22Rv1 (cell line): ENCODE results near the gene ST8SIA1.

ENCODE experiments used
- ZFX ChIP-seq: fragments of 450-650 bp; IDR thresholded peaks from 2 replicates; pipeline ENCODE4 v1.6.1; 2017; ENCODE audit warnings: antibody characterized with exemption, borderline replicate concordance
- TF ChIP-seq, protein P1 (sequence below): fragments of 450-650 bp; IDR thresholded peaks from 2 replicates; pipeline ENCODE4 v1.5.1; 2017; ENCODE audit warnings: mild to moderate bottlenecking

DNA sequence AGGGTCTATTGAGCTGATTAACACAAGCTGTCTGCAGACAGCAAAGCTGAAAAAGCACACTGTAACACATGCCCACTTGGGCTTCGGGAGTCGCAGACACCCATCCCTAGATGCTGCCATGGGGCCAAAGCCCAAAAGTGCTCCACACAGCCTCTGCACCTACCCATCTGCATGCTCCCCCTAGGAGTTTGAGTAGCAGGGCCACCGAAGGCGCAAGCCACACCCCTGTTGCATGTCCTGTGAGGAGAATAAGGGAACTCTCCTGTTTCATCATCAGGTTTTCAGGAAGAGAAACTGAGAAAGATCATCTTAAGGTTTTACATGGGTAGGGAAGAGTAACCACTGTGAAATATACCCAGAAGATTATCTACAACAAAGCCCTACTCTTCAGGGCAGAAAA, 5.6 kb upstream of the ST8SIA1 start:
- TF ChIP-seq, protein P1, sequence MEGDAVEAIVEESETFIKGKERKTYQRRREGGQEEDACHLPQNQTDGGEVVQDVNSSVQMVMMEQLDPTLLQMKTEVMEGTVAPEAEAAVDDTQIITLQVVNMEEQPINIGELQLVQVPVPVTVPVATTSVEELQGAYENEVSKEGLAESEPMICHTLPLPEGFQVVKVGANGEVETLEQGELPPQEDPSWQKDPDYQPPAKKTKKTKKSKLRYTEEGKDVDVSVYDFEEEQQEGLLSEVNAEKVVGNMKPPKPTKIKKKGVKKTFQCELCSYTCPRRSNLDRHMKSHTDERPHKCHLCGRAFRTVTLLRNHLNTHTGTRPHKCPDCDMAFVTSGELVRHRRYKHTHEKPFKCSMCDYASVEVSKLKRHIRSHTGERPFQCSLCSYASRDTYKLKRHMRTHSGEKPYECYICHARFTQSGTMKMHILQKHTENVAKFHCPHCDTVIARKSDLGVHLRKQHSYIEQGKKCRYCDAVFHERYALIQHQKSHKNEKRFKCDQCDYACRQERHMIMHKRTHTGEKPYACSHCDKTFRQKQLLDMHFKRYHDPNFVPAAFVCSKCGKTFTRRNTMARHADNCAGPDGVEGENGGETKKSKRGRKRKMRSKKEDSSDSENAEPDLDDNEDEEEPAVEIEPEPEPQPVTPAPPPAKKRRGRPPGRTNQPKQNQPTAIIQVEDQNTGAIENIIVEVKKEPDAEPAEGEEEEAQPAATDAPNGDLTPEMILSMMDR, result no peak
- no peak for TF ChIP-seq ZFX
